H1 (cell line): ENCODE measurements around the gene TM4SF1. TPM values are rescaled to one million over a fixed set of nuclear protein-coding genes. Genes with fewer than 3 reads are reported as not detected.

ENCODE experiments used
- CTCF ChIA-PET: fragments of 300-600 bp; sonication (Branson Sonifier 250); formaldehyde crosslinking; loops from one replicate; lab custom pipeline; 2021; ENCODE audit not compliant: partially characterized antibody; lab: Charles Lee
- POLR2A ChIA-PET: fragments of 300-600 bp; sonication (Branson Sonifier 250); formaldehyde crosslinking; loops from one replicate; lab custom pipeline; 2021; ENCODE audit warnings: inconsistent platforms; ENCODE audit not compliant: partially characterized antibody; lab: Charles Lee
- DNase-seq, 2 experiments: peaks; one replicate each; pipeline versions ENCODE4 v3.0.0 to v3.0.0-alpha.2; 2010 to 2022; ENCODE audit warnings: low spot score in 2 of 2, low read depth in 1 of 2, mixed read lengths in 1 of 2
- FAIRE-seq: peaks from 2 replicates; lab custom pipeline; 2011; peaks lifted over from hg19 to GRCh38; lab: Jason Lieb, UNC
- H2AFZ ChIP-seq: 2 replicates; pipeline ENCODE4 v1.8.1; 2012; ENCODE audit warnings: low read length, inconsistent platforms
- H2AK5ac ChIP-seq: 2 replicates; pipeline ENCODE4 v1.6.1; 2013; ENCODE audit warnings: low read depth, low read length
- H2BK120ac ChIP-seq: replicated peaks from 2 replicates; pipeline ENCODE3; 2013; ENCODE audit warnings: low read depth, low read length, inconsistent platforms
- H2BK12ac ChIP-seq: 2 replicates; pipeline ENCODE4 v1.6.1; 2013; ENCODE audit warnings: low read depth, low read length
- H2BK15ac ChIP-seq: 2 replicates; pipeline ENCODE4 v1.6.1; 2013; ENCODE audit warnings: low read length
- H2BK20ac ChIP-seq: 2 replicates; pipeline ENCODE4 v1.6.1; 2013; ENCODE audit warnings: low read length
- H2BK5ac ChIP-seq: 2 replicates; pipeline ENCODE4 v1.6.1; 2013; ENCODE audit warnings: low read depth, low read length
- H3K14ac ChIP-seq: 2 replicates; pipeline ENCODE4 v1.6.1; 2013; ENCODE audit warnings: inconsistent platforms; ENCODE audit not compliant: insufficient read length
- H3K18ac ChIP-seq: 2 replicates; pipeline ENCODE4 v1.6.1; 2013; ENCODE audit warnings: low read length; ENCODE audit errors: extremely low read depth
- H3K23ac ChIP-seq: 2 replicates; pipeline ENCODE4 v1.6.1; 2013; ENCODE audit warnings: inconsistent platforms; ENCODE audit not compliant: insufficient read length
- H3K23me2 ChIP-seq: 2 replicates; pipeline ENCODE4 v1.6.1; 2013; ENCODE audit warnings: low read depth, low read length
- H3K27ac ChIP-seq: 2 replicates; pipeline ENCODE4 v1.6.1; 2011; ENCODE audit warnings: low read depth, low read length, inconsistent platforms
- H3K27me3 ChIP-seq, 4 experiments: replicated peaks in 1 of 4; 1 replicate in 1 of 4; 2 replicates in 3 of 4; pipeline versions ENCODE4 v1.6.1 to v1.8.1; 2011 to 2013; ENCODE audit warnings: low read length in 3 of 4, mild to moderate bottlenecking in 3 of 4, inconsistent platforms in 2 of 4, mixed read lengths in 2 of 4, moderate library complexity in 1 of 4; ENCODE audit not compliant: control insufficient read depth in 3 of 4, insufficient read depth in 3 of 4; ENCODE audit errors: extremely low read depth in 1 of 4
- H3K36me3 ChIP-seq, 4 experiments: 2 replicates each; pipeline versions ENCODE4 v1.6.1 to v1.8.1; 2011 to 2013; ENCODE audit warnings: mild to moderate bottlenecking in 4 of 4, low read length in 3 of 4, moderate library complexity in 2 of 4, control low read depth in 1 of 4, inconsistent platforms in 1 of 4; ENCODE audit not compliant: insufficient read depth in 4 of 4, control insufficient read depth in 2 of 4
- H3K4ac ChIP-seq: replicated peaks from 2 replicates; pipeline ENCODE3; 2013; ENCODE audit warnings: low read length, low read depth, mixed read lengths, inconsistent platforms; ENCODE audit not compliant: insufficient read length
- H3K4me1 ChIP-seq, 4 experiments: replicated peaks in 1 of 4; 1 replicate in 1 of 4; 2 replicates in 3 of 4; pipeline versions ENCODE4 v1.6.1 to v1.8.1; 2011 to 2013; ENCODE audit warnings: low read length in 3 of 4, inconsistent platforms in 2 of 4, mixed read lengths in 1 of 4; ENCODE audit not compliant: insufficient read depth in 4 of 4, control insufficient read depth in 3 of 4
- H3K4me2 ChIP-seq, 2 experiments: 2 replicates each; pipeline versions ENCODE4 v1.6.1 to v1.8.1; 2011 to 2013; ENCODE audit warnings: low read depth in 2 of 2, low read length in 2 of 2, control low read depth in 1 of 2, inconsistent platforms in 1 of 2, mild to moderate bottlenecking in 1 of 2; ENCODE audit not compliant: insufficient read depth in 1 of 2
- H3K4me3 ChIP-seq, 4 experiments: fragments of 200-600, 300-600 bp in 1 of 4; sonication (generic), shearing (Covaris generic), sonication (Bioruptor Twin) in 1 of 4; 2 replicates each; pipeline versions ENCODE4 v1.5.1 to v1.8.1; 2011 to 2016; ENCODE audit warnings: low read length in 4 of 4, low read depth in 3 of 4, control low read depth in 2 of 4, inconsistent platforms in 2 of 4, mild to moderate bottlenecking in 2 of 4, mixed read lengths in 1 of 4, moderate library complexity in 1 of 4; ENCODE audit not compliant: insufficient read depth in 2 of 4; ENCODE audit errors: extremely low read depth in 1 of 4
- H3K56ac ChIP-seq: replicated peaks from 2 replicates; pipeline ENCODE3; 2013; ENCODE audit warnings: low read depth, mild to moderate bottlenecking, mixed read lengths, low read length, inconsistent platforms; ENCODE audit not compliant: insufficient read length
- H3K79me1 ChIP-seq: 2 replicates; pipeline ENCODE4 v1.6.1; 2013; ENCODE audit warnings: low read depth, low read length, control low read depth
- H3K79me2 ChIP-seq, 2 experiments: 2 replicates each; pipeline versions ENCODE4 v1.6.1 to v1.8.1; 2012 to 2013; ENCODE audit warnings: low read length in 2 of 2, mild to moderate bottlenecking in 2 of 2, inconsistent platforms in 1 of 2; ENCODE audit not compliant: insufficient read depth in 2 of 2, control insufficient read depth in 1 of 2
- H3K9ac ChIP-seq, 4 experiments: replicated peaks in 1 of 4; 1 replicate in 1 of 4; 2 replicates in 3 of 4; pipeline versions ENCODE4 v1.6.1 to v1.8.1; 2011 to 2013; ENCODE audit warnings: low read depth in 3 of 4, low read length in 3 of 4, control low read depth in 2 of 4, mild to moderate bottlenecking in 2 of 4, moderate library complexity in 2 of 4, inconsistent platforms in 1 of 4; ENCODE audit errors: extremely low read depth in 1 of 4
- H3K9me3 ChIP-seq, 2 experiments: 2 replicates each; pipeline versions ENCODE4 v1.6.1 to v1.8.1; 2012 to 2013; ENCODE audit warnings: mild to moderate bottlenecking in 2 of 2, moderate library complexity in 2 of 2, control low read depth in 1 of 2, inconsistent platforms in 1 of 2, low read depth in 1 of 2, low read length in 1 of 2, mixed read lengths in 1 of 2; ENCODE audit not compliant: insufficient read depth in 2 of 2
- H4K20me1 ChIP-seq, 2 experiments: replicated peaks in 1 of 2; 2 replicates each; pipeline versions ENCODE3 to v1.8.1; 2011 to 2013; ENCODE audit warnings: inconsistent platforms in 2 of 2, low read length in 2 of 2, mild to moderate bottlenecking in 1 of 2; ENCODE audit not compliant: insufficient read depth in 2 of 2, control insufficient read depth in 1 of 2
- H4K5ac ChIP-seq: 2 replicates; pipeline ENCODE4 v1.6.1; 2013; ENCODE audit warnings: low read length, low read depth, mixed read lengths, inconsistent platforms; ENCODE audit not compliant: insufficient read length
- H4K8ac ChIP-seq: 2 replicates; pipeline ENCODE4 v1.8.0; 2013; ENCODE audit warnings: mild to moderate bottlenecking, moderate library complexity, low read length, inconsistent platforms; ENCODE audit not compliant: insufficient read depth; ENCODE audit errors: extremely low read depth
- H4K91ac ChIP-seq: replicated peaks from 2 replicates; pipeline ENCODE3; 2013; ENCODE audit warnings: low read length, mixed read lengths, inconsistent platforms; ENCODE audit not compliant: insufficient read length
- ATF3 ChIP-seq: IDR thresholded peaks from 2 replicates; pipeline ENCODE4 v1.6.1; 2011; ENCODE audit warnings: low read depth, mild to moderate bottlenecking, low read length; ENCODE audit not compliant: insufficient read depth
- BACH1 ChIP-seq: IDR thresholded peaks from 2 replicates; pipeline ENCODE4 v1.6.1; 2012; ENCODE audit warnings: low read length, improper control_type of control experiment
- BRCA1 ChIP-seq: IDR thresholded peaks from 2 replicates; pipeline ENCODE4 v1.6.1; 2012; ENCODE audit warnings: low read depth, low read length, improper control_type of control experiment
- CBX5 ChIP-seq: fragments of 300-800, 300-1000 bp; sonication (generic); IDR thresholded peaks from 2 replicates; pipeline ENCODE4 v1.7.1; 2016; ENCODE audit warnings: antibody characterized with exemption, low read length, low read depth
- CEBPB ChIP-seq: IDR thresholded peaks from 2 replicates; pipeline ENCODE4 v1.6.1; 2012; ENCODE audit warnings: low read depth, low read length
- CTBP2 ChIP-seq: IDR thresholded peaks from 2 replicates; pipeline ENCODE4 v1.7.0; 2011; ENCODE audit warnings: borderline replicate concordance, mild to moderate bottlenecking, moderate library complexity, mixed read lengths, low read length; ENCODE audit not compliant: insufficient read depth, insufficient read length
- GTF2F1 ChIP-seq: IDR thresholded peaks from 2 replicates; pipeline ENCODE4 v1.6.1; 2012; ENCODE audit warnings: low read depth, low read length, improper control_type of control experiment, borderline replicate concordance
- HDAC2 ChIP-seq, 2 experiments: fragments of 300-600 bp in 1 of 2; sonication (generic) in 1 of 2; IDR thresholded peaks; 2 replicates each; pipeline ENCODE4 v1.6.1; 2011 to 2012; ENCODE audit warnings: low read depth in 2 of 2, low read length in 2 of 2, mild to moderate bottlenecking in 2 of 2, moderate library complexity in 2 of 2, borderline replicate concordance in 1 of 2, inconsistent platforms in 1 of 2
- HDAC6 ChIP-seq: IDR thresholded peaks from one replicate; pipeline ENCODE4 v1.7.1; 2012; ENCODE audit warnings: low read depth, mild to moderate bottlenecking, inconsistent platforms, low read length, moderate library complexity
- PHF8 ChIP-seq: fragments of 200-600 bp; sonication (generic); conservative IDR thresholded peaks from 2 replicates; pipeline ENCODE4 v1.7.1; 2012; ENCODE audit warnings: low read depth, mild to moderate bottlenecking, inconsistent platforms, low read length, moderate library complexity
- SRF ChIP-seq: IDR thresholded peaks from 2 replicates; pipeline ENCODE4 v1.6.1; 2011; ENCODE audit warnings: mild to moderate bottlenecking, low read depth, low read length, moderate library complexity
- SUZ12 ChIP-seq: fragments of 200-600 bp; sonication (generic); IDR thresholded peaks from 2 replicates; pipeline ENCODE4 v1.6.1; 2012; ENCODE audit warnings: mild to moderate bottlenecking, inconsistent platforms, low read length, moderate library complexity, mixed read lengths
- TCF12 ChIP-seq: IDR thresholded peaks from 2 replicates; pipeline ENCODE4 v1.6.1; 2011; ENCODE audit warnings: low read depth, mild to moderate bottlenecking, low read length
- TEAD4 ChIP-seq: IDR thresholded peaks from 2 replicates; pipeline ENCODE4 v1.6.1; 2012; ENCODE audit warnings: low read depth, low read length, inconsistent platforms, mixed read lengths
- WGBS, 2 experiments: shearing (Covaris generic) in 1 of 2; methylation state at CpG; one replicate each; pipeline versions ENCODE4 v1.1.6 to v1.1.7; 2013 to 2015; ENCODE audit warnings: low lambda C conversion rate in 2 of 2, mixed read lengths in 2 of 2, inconsistent platforms in 1 of 2, low coverage in 1 of 2, missing lambda C conversion rate in 1 of 2; ENCODE audit not compliant: insufficient replicate concordance in 2 of 2, insufficient coverage in 1 of 2, insufficient read length in 1 of 2; ENCODE audit errors: extremely low coverage in 1 of 2, missing lambda C conversion rate in 1 of 2; 5-methylcytosine and 5-hydroxymethylcytosine counted together
- polyA plus RNA-seq, 7 experiments: library from polyadenylated mRNA; depleted of rRNA in 3 of 7; stranded (reverse) in 5 of 7; unstranded in 2 of 7; fragments of >200 nt in 5 of 7; fragments of 200-250 nt in 2 of 7; gene quantifications; 1 replicate in 5 of 7; 2 replicates in 1 of 7; 4 replicates in 1 of 7; pipeline versions ENCODE4 v1.2.1 to v1.2.3, GENCODE V29; 2011 to 2013; ENCODE audit warnings: missing spikeins in 2 of 7, mixed read lengths in 2 of 7
- total RNA-seq: library from RNA; stranded (reverse); fragmentation: NEBNext Ultra II Directional; extraction: Animal tissue kit (Norgen Biotek cat#: 25700); gene quantifications from 2 replicates; pipeline ENCODE4 v1.2.1, GENCODE V29; 2021

Gene TM4SF1
- total and polyA plus RNA-seq, 2 of the 8 experiments (the other 6 are each of a cell fraction or from before 2014, with no cell fraction given): 0.26 to 1.3 TPM

GRCh38 chr3:149382101-149382467 is 4.6 kb upstream of the TM4SF1 start:
- Histone ChIP-seq H3K4me1 (peaks cover 0 to 5% (median 1%) of the 10 kb centered on the region in 4 experiments; a peak in 4 of 7 replicates), H3K23me2 (no peaks in the 10 kb centered on the region), H3K4me3 (no peak overlapping the region), H4K20me1 (no peaks in the 10 kb centered on the region), H3K79me2 (no peaks in the 10 kb centered on the region), H3K27me3 (no peaks in the 10 kb centered on the region), H2BK20ac (no peak overlapping the region), H3K27ac (no peak overlapping the region), H3K56ac (no peak overlapping the region), H2BK5ac (no peak overlapping the region), H4K5ac (no peak overlapping the region), H4K8ac (no peak overlapping the region), H3K4me2 (no peak overlapping the region), H3K36me3 (no peaks in the 10 kb centered on the region), H2AFZ (no peak overlapping the region), H2BK120ac (no peak overlapping the region), H3K9ac (no peak overlapping the region), H3K79me1 (no peaks in the 10 kb centered on the region), H3K4ac (no peak overlapping the region), H3K18ac (no peak overlapping the region), H2BK12ac (no peak overlapping the region), H4K91ac (no peak overlapping the region), H3K9me3 (peaks cover 0 to 6% of the 10 kb centered on the region in 2 experiments; a peak in 1 of 4 replicates), H3K23ac (no peak overlapping the region), H2AK5ac (no peak overlapping the region), H3K14ac (no peak overlapping the region), H2BK15ac (no peak overlapping the region)
- FAIRE-seq (no peak), DNase-seq (no peak)
- POLR2A ChIA-PET: interaction anchor here (0.6 kb wide), 1 partner anchor 289 kb away, joined by 3 read pairs; no protein-coding TSS in a partner anchor
- CTCF ChIA-PET: interaction anchor here (0.6 to 1.5 kb wide), 5 partner anchors 19 to 98 kb away, joined by 4 to 7 read pairs (median 4); no protein-coding TSS in a partner anchor
- WGBS, 2 experiments: 92% methylated on average over 4 of the region's 4 CpGs; no CpG with 5 or more reads in 1 of the 2 experiments
- no peak for TF ChIP-seq SUZ12
- no peak for TF ChIP-seq BACH1
- no peak for TF ChIP-seq TCF12
- TF ChIP-seq CEBPB: no peak
- no peak for TF ChIP-seq PHF8
- no peak for TF ChIP-seq TEAD4
- TF ChIP-seq HDAC6: no peak
- TF ChIP-seq CBX5: no peak
- TF ChIP-seq BRCA1: no peak
- no peak for TF ChIP-seq GTF2F1
- TF ChIP-seq CTBP2: no peak
- TF ChIP-seq HDAC2 (IDR thresholded peaks at IDR 0.05; ENCODE audit: borderline replicate concordance in 1 of 2, low read depth in 2 of 2, low read length in 2 of 2): no peak
- no peak for TF ChIP-seq ATF3
- TF ChIP-seq SRF: no peak
